Left lung (tissue), 10 donors: ENCODE data around the gene SHQ1. TPM values are rescaled to one million over a fixed set of nuclear protein-coding genes. Genes with fewer than 3 reads are reported as not detected.

ENCODE experiments used
- ATAC-seq: fragments of 200-7000 bp; cut with Tn5 transposase; one replicate; pipeline ENCODE4 v1.9.1; 2020; ENCODE audit warnings: moderate library complexity
- DNase-seq, 4 donors: peaks; one replicate each; pipeline ENCODE4 v3.0.0-alpha.2; 2013 to 2020
- H3K27ac ChIP-seq, 2 donors: fragments of 200-600 bp; sonication (generic) in 1 of 2; one replicate each; pipeline versions ENCODE4 v1.5.0 to v1.8.0; 2020 to 2021
- H3K27me3 ChIP-seq, 2 donors: fragments of 200-600 bp; sonication (generic) in 1 of 2; one replicate each; pipeline versions ENCODE4 v1.5.0 to v1.8.0; 2020 to 2021
- H3K36me3 ChIP-seq, 2 donors: fragments of 200-600 bp; sonication (generic) in 1 of 2; one replicate each; pipeline versions ENCODE4 v1.5.0 to v1.8.0; 2020 to 2021
- H3K4me1 ChIP-seq, 2 donors: fragments of 200-600 bp; one replicate each; pipeline ENCODE4 v1.8.0; 2021
- H3K4me3 ChIP-seq, 2 donors: fragments of 200-600 bp; sonication (generic) in 1 of 2; one replicate each; pipeline versions ENCODE4 v1.5.0 to v1.8.0; 2020 to 2021; ENCODE audit warnings: mild to moderate bottlenecking in 1 of 2
- H3K9me3 ChIP-seq, 2 donors: fragments of 200-600 bp; sonication (generic) in 1 of 2; one replicate each; pipeline versions ENCODE4 v1.5.0 to v1.8.0; 2020 to 2021
- CTCF ChIP-seq, 2 donors: fragments of 200-600 bp; sonication (generic) in 1 of 2; IDR thresholded peaks; one replicate each; pipeline versions ENCODE4 v1.5.0 to v1.8.0; 2021; ENCODE audit warnings: antibody characterized with exemption in 2 of 2
- intact Hi-C, 2 donors: fragments of 100-400 bp; cut with DNase I; formaldehyde crosslinking; loops; one replicate each; pipeline versions ENCODE4 v1.11.2 to v1.14.2; 2022
- polyA plus RNA-seq, 6 donors: library from polyadenylated mRNA; unstranded; fragments of 120-200 nt; gene quantifications; one replicate each; pipeline ENCODE4 v1.2.1, GENCODE V29; 2013; ENCODE audit not compliant: insufficient read length in 6 of 6
- total RNA-seq, 2 donors: library from RNA; stranded (reverse); fragmentation: NEBNext Ultra II Directional; extraction: Animal tissue kit (Norgen Biotek cat#: 25700); gene quantifications; one replicate each; pipeline ENCODE4 v1.2.1, GENCODE V29; 2021
- donor health status: DM: no; HTN: yes; CAD: no.
- donor health status: DM: no; HTN: no; CAD: no.

The SHQ1 gene
- total and polyA plus RNA-seq, 8 donors: 18.3 to 25.7 (median 21.1) TPM

GRCh38 chr3:72748659-72749058, 99.6 kb downstream of the SHQ1 start:
- Histone ChIP-seq H3K36me3 (peaks cover 0 to 8% of the 10 kb centered on the region in 2 donors), H3K27me3 (no peaks in the 10 kb centered on the region), H3K4me3 (no peak overlapping the region), H3K27ac (no peak overlapping the region), H3K4me1 (peaks cover 0 to 4% of the 10 kb centered on the region in 2 donors), H3K9me3 (no peaks in the 10 kb centered on the region)
- DNase-seq (no peak), ATAC-seq (no peak)
- no peak for TF ChIP-seq CTCF (IDR thresholded peaks at IDR 0.05)
- intact Hi-C loops: no loop called here

DNA sequence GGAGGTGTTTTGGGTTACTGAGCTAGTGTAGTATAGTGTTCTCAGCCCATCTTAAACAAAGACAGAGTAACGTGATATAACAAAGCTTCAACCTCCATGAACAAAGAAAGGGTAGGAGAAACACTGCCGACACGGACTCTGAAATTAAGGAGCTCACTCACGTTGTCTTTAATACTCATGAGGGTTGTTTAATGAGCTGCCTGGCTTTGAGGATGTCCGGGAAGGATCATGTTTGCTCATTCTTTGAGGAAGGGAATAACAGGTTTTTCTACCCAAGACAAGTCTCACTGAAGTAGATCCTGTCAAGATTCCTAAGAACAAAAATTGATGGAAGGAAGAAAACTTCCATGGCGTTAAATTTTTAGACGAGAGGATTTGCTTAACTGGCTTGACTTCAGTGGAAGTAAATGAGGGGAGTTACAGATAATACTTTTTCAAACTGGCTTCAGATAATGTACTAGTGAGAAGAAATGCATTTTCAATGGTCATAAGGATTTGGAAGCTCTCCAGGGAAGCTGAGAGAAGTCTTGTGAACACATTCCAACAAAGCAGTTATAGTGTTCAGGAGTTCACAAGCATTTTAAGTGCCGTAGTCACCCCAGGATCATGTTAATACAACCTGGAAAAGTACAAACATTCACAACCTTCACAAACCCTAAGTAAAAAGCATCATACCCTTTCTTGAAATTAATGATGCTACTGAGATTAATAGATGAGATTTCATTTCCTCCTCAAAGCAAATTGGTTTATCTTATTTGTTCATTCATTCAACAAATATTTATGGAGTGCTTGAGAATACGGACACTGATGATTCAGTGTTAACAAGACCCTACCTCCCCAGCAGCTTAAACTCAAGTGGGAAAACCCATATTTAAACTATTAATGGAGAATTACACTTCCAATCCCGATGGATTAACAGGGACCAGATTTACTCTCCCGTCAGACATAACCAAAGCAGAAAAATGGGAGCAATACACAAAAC, 101.5 kb downstream of the SHQ1 start:
- peak; percentile 67 for ATAC-seq
- intact Hi-C loops: no loop called here

GRCh38 chr3:72745146-72745999, 102.9 kb downstream of the SHQ1 start:
- no peak for DNase-seq
- ATAC-seq: peak; percentile 39
- Histone ChIP-seq H3K9me3 (no peaks in the 10 kb centered on the region), H3K36me3 (peaks cover 0 to 7% of the 10 kb centered on the region in 2 donors), H3K4me1 (peaks cover 0 to 4% of the 10 kb centered on the region in 2 donors), H3K27me3 (no peaks in the 10 kb centered on the region), H3K4me3 (no peak overlapping the region), H3K27ac (no peak overlapping the region)
- intact Hi-C loops: no loop called here
- no peak for TF ChIP-seq CTCF (IDR thresholded peaks at IDR 0.05)

More for the DNA sequence above, 101.5 kb downstream of the SHQ1 start:
- no peak for TF ChIP-seq CTCF (IDR thresholded peaks at IDR 0.05)
- H3K9me3 ChIP-seq: no peaks in the 10 kb centered on the region
- peaks cover 0 to 4% of the 10 kb centered on the region in 2 donors for H3K4me1 ChIP-seq
- H3K4me3 ChIP-seq: no peak overlapping the region
- peak in 1 of 4 donors; percentile 37 for DNase-seq
- H3K36me3 ChIP-seq: peaks cover 0 to 8% of the 10 kb centered on the region in 2 donors
- no peak overlapping the region for H3K27ac ChIP-seq
- no peaks in the 10 kb centered on the region for H3K27me3 ChIP-seq

DNA sequence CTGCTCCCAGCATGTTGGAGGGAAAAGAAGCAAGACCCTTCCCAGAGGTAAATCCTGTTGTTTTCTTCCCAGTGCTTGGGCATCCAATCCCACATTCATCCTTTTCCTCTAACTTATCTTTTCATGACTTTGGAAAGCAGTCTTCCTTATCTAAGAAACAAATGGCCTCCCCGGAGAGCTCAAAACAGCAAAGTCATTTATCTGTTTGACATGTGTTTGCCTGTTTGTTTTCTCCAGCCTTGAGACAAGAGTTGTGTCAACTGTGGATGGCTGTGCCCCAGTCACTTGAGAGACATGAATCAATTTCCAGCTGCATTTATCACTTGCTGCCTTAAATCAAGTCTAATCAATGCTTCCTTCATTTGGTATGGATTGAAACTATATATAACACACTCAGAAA, 103.9 kb downstream of the SHQ1 start:
- Histone ChIP-seq H3K4me3 (no peak overlapping the region), H3K27ac (no peak overlapping the region), H3K9me3 (no peaks in the 10 kb centered on the region), H3K36me3 (no peaks in the 10 kb centered on the region), H3K4me1 (peaks cover 0 to 5% of the 10 kb centered on the region in 2 donors), H3K27me3 (peaks cover 0 to 4% of the 10 kb centered on the region in 2 donors)
- no peak for TF ChIP-seq CTCF (IDR thresholded peaks at IDR 0.05)
- no peak for ATAC-seq
- no peak for DNase-seq
- intact Hi-C loops: no loop called here
